K562 treated with DMSO at 1 percent for 12 hours (cell line): ENCODE results near the gene ERCC3. TPM values are rescaled to one million over a fixed set of nuclear protein-coding genes. Genes with fewer than 3 reads are reported as not detected.

ENCODE experiments used
- total RNA-seq: library from RNA; unstranded; fragments of 300-600 nt; gene quantifications from 2 replicates; pipeline ENCODE4 v1.2.3, GENCODE V29; 2022; ENCODE audit not compliant: insufficient read depth

The ERCC3 gene
- 24.4 and 46.6 TPM in 2 replicates for total RNA-seq

GRCh38 chr2:127293748-127294562, at the start of gene ERCC3:
Gene ERCC3, minus strand, starts transcription at chr2:127294144. Its CDS starts 63 bp downstream, at chr2:127294081.

GRCh38 chr2:127220102-127220767, 73.7 kb downstream of the ERCC3 start, which contains the start of gene CYP27C1:
Gene CYP27C1, minus strand, starts transcription at chr2:127220299. Its CDS starts 29 bp downstream, at chr2:127220270.

Other genes with a start within 250 kb of the ERCC3 start
- 2.0 and 2.6 TPM in 2 replicates for gene BIN1, start 187.0 kb downstream of the ERCC3 start, total RNA-seq
- not detected in 2 replicates for gene CYP27C1, start 73.8 kb downstream of the ERCC3 start, total RNA-seq
- gene MAP3K2, start 93.8 kb upstream of the ERCC3 start, total RNA-seq: 0.65 and 16.8 TPM in 2 replicates
- gene PROC, start 124.3 kb upstream of the ERCC3 start, total RNA-seq: not detected in 2 replicates
- 22.4 and 43.1 TPM in 2 replicates for gene IWS1, start 232.3 kb upstream of the ERCC3 start, total RNA-seq
- gene MYO7B, start 241.5 kb upstream of the ERCC3 start, total RNA-seq: not detected in 2 replicates